ENCODE data around the gene MTHFS.

- TF ChIP-seq, protein P1, sequence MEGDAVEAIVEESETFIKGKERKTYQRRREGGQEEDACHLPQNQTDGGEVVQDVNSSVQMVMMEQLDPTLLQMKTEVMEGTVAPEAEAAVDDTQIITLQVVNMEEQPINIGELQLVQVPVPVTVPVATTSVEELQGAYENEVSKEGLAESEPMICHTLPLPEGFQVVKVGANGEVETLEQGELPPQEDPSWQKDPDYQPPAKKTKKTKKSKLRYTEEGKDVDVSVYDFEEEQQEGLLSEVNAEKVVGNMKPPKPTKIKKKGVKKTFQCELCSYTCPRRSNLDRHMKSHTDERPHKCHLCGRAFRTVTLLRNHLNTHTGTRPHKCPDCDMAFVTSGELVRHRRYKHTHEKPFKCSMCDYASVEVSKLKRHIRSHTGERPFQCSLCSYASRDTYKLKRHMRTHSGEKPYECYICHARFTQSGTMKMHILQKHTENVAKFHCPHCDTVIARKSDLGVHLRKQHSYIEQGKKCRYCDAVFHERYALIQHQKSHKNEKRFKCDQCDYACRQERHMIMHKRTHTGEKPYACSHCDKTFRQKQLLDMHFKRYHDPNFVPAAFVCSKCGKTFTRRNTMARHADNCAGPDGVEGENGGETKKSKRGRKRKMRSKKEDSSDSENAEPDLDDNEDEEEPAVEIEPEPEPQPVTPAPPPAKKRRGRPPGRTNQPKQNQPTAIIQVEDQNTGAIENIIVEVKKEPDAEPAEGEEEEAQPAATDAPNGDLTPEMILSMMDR (IDR thresholded peaks at IDR 0.05 in 8 of 11, conservative IDR thresholded peaks at IDR 0.05 in 3 of 11), result no peak
- no peak for TF ChIP-seq POLR2A (IDR thresholded peaks at IDR 0.05)
- no peak for TF ChIP-seq POLR2AphosphoS5 (IDR thresholded peaks at IDR 0.05)
These were observed 72.6 kb downstream of the MTHFS start for GRCh38 chr15:79824136-79824701.

All from spleen (tissue), 7 donors.